Upper lobe of left lung (tissue), 4 donors: ENCODE data around the gene TYW1.

Source experiments
- CTCF ChIP-seq, 6 experiments: fragments of 450-650 bp in 4 of 6; fragments of 200-600 bp in 2 of 6; sonication (generic) in 2 of 6; IDR thresholded peaks; one replicate each; pipeline ENCODE4 v1.5.1; 2016 to 2019; ENCODE audit warnings: antibody characterized with exemption in 6 of 6
- EP300 ChIP-seq, 4 donors: sonication (generic); formaldehyde crosslinking; IDR thresholded peaks; one replicate each; pipeline ENCODE4 v1.5.1; 2017; ENCODE audit warnings: antibody characterized with exemption in 4 of 4, control low read depth in 2 of 4
- POLR2A ChIP-seq, 4 donors: fragments of 450-650 bp; IDR thresholded peaks; one replicate each; pipeline ENCODE4 v1.5.1; 2016 to 2017; ENCODE audit warnings: antibody characterized with exemption in 4 of 4, mild to moderate bottlenecking in 2 of 4

GRCh38 chr7:66957595-66958290 lies 38.9 kb upstream of the TYW1 start:
- no peak for TF ChIP-seq CTCF (IDR thresholded peaks at IDR 0.05)
- TF ChIP-seq EP300 (IDR thresholded peaks at IDR 0.05), result no peak
- TF ChIP-seq POLR2A (IDR thresholded peaks at IDR 0.05), result no peak
